GM12865 (cell line): ENCODE results near the gene FUT1.
A peak's percentile ranks its signal among the peaks of the same experiment; 100 is the strongest.

ENCODE experiments used
- DNase-seq: peaks from one replicate; pipeline ENCODE4 v3.0.0; 2010; ENCODE audit warnings: low read depth
- H3K4me3 ChIP-seq: 2 replicates; pipeline ENCODE4 v1.5.1; 2011; ENCODE audit warnings: mild to moderate bottlenecking, low read depth, low read length, control low read depth
- TF ChIP-seq, protein P1 (sequence below): IDR thresholded peaks from 2 replicates; pipeline ENCODE4 v1.5.1; 2011; ENCODE audit warnings: low read length, control low read depth, low read depth, inconsistent platforms; ENCODE audit not compliant: insufficient read depth; ENCODE audit errors: missing control alignments

Gene FUT1

DNA sequence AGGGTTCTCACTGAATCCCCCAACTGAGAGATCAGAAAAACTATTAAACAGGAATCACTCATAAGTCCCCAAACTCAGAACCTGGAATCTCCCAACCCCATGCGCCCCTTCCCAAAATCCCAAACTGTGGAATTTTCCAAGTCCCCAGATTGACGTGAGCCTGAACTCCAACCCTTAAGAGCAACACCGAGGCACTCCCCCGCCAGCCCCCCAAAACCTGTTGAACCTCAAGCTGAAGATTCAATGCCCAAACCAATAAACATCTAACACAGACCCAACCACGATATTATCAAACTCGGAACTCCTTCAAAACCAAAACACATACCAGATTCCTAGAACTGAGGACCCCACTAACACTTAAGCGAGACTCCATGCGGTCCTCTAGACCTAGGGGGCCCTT is 6.3 kb downstream of the FUT1 start:
- TF ChIP-seq, protein P1, sequence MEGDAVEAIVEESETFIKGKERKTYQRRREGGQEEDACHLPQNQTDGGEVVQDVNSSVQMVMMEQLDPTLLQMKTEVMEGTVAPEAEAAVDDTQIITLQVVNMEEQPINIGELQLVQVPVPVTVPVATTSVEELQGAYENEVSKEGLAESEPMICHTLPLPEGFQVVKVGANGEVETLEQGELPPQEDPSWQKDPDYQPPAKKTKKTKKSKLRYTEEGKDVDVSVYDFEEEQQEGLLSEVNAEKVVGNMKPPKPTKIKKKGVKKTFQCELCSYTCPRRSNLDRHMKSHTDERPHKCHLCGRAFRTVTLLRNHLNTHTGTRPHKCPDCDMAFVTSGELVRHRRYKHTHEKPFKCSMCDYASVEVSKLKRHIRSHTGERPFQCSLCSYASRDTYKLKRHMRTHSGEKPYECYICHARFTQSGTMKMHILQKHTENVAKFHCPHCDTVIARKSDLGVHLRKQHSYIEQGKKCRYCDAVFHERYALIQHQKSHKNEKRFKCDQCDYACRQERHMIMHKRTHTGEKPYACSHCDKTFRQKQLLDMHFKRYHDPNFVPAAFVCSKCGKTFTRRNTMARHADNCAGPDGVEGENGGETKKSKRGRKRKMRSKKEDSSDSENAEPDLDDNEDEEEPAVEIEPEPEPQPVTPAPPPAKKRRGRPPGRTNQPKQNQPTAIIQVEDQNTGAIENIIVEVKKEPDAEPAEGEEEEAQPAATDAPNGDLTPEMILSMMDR = no peak
- H3K4me3 ChIP-seq = no peak overlapping the region
- no peak for DNase-seq

GRCh38 chr19:48745208-48745995 is 7.0 kb downstream of the FUT1 start:
- H3K4me3 ChIP-seq = no peak overlapping the region
- TF ChIP-seq, protein P1 = no peak
- peak; percentile 60 for DNase-seq

- TF ChIP-seq, protein P1 = no peak
- H3K4me3 ChIP-seq = no peak overlapping the region
Measured at GRCh38 chr19:48742096-48742495, 10.3 kb downstream of the FUT1 start.

DNA sequence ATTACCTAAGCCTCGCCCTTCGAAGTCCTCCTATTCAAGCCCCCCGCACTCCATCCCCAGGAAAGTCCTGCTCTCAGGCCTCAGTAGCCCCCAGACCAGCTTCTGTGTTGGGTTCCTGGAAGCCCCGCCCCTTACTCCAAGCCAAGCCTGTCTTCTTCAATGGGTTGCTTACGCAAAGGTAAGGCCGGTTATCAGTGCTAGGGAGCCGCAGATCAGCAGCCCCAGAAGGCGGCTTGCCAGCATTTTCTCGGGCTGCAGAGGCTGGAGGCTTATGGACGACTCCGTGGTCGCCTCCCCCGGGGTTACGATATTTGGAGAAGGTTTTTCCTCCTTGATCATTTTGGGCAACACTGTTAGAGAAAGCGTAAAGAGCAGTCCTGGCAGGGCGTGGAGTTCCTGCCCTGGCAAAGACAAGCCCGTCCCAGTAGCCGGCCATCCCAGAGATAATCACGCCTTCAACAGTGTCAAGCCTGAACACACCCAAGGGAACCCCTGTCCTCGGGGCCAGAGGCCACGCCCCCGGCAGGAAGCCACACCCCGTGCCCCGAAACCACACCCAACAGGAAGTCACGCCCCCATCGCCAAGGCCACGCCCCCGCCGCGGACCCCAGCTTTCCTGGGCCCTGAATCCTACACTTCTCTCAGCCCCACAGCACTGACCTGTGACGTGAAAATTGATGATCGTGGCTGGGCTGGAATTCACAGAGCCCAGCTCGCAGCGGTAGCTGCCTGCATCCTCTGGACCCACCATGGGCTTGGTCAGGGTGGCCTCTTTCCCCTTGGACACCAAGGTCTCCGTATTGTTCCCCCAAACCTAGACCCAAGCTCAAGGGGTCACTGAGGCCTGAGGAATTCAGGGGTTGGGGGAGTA is 11.1 kb downstream of the FUT1 start:
- no peak overlapping the region for H3K4me3 ChIP-seq
- DNase-seq = peak; percentile 38

More at GRCh38 chr19:48742096-48742495, 10.3 kb downstream of the FUT1 start:
- no peak for DNase-seq

GRCh38 chr19:48740164-48740972 is 12.1 kb downstream of the FUT1 start, which contains the start of gene RASIP1:
TSS of gene RASIP1 (minus strand) at chr19:48740610. CDS start at chr19:48740282, 328 bp downstream.
- TF ChIP-seq, protein P1 = no peak
- no peak for DNase-seq
- no peak within 1 kb of the TSS; the same call in 1 of the 2 replicates for H3K4me3 ChIP-seq

More for the DNA sequence above, 11.1 kb downstream of the FUT1 start:
- TF ChIP-seq, protein P1 = no peak
